ENCODE data around the gene GPT2.
A peak's percentile ranks its signal among the peaks of the same experiment; 100 is the strongest.

GPT2 gene

GRCh38 chr16:46899443-46900143, 15.4 kb downstream of the GPT2 start:
- no peak for DNase-seq

DNA sequence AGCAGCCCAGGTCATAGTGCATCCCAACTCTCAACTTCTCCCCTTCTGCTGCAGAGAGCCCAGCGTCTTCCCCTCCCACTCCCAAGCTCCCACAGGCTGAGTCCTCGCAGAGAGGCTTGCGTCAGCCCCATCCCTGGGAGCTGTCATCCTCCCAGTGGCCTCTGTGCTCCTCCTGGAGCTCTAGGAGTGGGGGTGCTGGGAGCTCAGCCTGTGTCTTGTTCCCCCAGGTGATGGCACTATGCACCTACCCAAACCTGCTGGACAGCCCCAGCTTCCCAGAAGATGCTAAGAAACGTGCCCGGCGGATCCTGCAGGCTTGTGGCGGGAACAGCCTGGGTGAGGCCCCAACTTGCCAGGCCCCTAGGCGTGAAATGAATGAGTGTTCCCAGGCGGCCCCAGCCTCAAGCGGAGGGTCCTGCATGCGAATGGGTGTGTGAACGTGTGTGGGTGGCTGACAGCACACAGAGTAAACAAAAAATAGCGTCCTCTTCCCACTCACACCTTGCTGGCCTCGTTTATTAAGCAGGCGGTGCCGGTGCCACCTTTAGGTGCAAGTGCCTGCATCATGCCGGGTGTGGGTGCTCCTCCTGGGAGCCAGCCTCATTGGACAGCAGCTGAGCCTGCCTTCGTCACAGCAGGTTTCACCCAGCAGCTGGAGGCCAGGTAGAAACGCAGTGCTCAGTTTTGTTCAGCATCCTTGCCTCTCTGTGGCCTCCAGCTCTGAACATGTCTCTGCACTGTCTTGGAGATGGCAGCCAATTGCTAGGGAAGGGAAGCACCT, 16.5 kb downstream of the GPT2 start:
- DNase-seq: no peak

GRCh38 chr16:46901709-46902108, 17.5 kb downstream of the GPT2 start:
- DNase-seq: no peak

GRCh38 chr16:46903255-46903905, 19.2 kb downstream of the GPT2 start:
- no peak for DNase-seq

DNA sequence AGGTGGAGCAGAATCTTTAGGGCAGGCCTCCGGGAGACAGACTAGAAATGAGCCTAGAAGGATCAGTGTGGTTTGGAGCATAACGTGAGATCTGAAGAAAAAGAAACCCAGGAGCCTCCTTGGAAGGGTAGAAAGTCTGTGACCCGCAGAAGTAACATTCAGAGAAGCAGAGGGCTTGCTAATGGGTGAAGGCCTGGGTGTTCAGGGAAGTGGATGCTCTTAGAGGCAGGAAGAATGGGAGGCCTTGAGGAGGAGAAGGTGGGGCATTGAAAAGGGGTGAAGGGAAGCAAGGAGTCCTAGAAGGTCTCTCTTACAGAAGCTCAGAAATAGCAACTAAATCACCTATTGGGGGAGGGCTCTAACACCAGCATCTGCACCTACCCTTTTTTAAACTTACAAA, 20.3 kb downstream of the GPT2 start:
- DNase-seq: no peak

- DNase-seq: no peak
These were observed 22.3 kb downstream of the GPT2 start for GRCh38 chr16:46906360-46907060.

DNA sequence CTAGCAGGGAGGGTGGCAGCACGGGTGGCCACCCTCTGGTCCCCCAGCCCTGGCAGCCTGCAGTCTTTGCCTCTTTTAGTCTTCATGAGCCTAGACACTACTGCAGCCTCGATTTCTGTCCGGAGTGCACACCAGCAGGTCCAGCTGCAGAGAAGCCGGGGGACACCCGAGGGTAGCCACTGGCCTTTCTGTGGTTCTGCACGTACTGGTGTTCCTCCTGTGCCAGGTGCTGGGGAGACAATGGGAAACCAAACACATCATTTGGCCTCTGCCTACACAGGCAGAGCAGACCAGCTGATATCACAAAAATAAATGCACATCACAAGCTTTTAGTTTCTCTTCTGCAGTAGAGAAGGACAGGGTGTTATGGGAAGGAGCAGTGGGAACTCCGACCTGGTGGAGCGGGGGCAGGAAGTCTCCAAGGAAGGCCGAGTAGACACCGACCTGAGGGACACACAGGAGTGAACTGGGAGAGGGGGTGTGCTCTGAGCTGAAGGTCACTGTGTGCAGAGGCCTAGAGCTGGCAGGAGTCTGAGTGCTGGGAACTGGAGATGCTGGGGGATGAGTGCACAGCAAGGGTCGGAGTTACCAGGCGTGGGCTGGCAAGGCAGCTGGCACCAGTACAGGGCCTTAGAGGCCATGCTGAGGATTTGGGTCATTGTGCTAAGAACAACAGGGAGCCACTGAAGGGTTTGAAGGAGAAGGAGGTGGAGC, 23.1 kb downstream of the GPT2 start:
- no peak for DNase-seq

GRCh38 chr16:46908540-46909372, 24.6 kb downstream of the GPT2 start:
- peak; percentile 75 for DNase-seq

DNA sequence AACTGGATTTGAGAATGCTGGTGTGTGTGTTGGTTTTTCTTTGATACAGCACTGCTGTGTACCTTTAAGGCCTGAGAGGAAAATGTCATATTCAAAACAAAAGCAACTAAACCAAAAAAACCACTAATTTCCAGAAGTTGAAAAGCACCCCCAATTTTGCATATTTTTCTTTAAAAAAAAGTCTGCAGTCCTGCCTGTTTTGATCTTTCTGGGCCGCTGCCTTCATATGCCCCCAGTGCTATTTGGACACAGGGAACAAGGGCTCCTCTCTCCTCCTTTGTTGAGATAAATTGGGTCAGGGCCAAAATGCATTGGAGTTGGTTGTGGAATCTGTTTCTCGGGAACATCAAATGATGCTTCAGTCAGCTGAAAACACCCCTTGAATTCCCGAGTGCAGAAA, 26.9 kb downstream of the GPT2 start:
- no peak for DNase-seq

DNA sequence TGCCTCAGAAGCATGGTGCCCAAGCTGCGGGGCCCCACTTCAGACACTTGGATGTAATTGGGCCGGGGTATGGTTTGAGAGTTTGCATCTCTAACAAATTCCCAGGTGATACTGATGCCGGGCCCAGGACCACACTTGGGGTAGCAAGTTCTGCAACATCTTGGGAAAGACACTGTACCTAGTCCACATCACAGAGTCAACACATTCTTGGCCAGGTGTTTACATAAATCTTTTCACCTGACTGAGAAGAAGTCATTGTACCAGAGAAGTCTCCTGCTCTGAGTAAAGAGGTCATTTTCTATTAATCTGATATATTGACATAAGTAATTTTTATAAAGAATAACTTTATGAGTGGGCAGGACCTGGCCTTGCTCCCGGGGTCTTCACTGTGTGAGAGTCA, 27.5 kb downstream of the GPT2 start:
- no peak for DNase-seq

DNA sequence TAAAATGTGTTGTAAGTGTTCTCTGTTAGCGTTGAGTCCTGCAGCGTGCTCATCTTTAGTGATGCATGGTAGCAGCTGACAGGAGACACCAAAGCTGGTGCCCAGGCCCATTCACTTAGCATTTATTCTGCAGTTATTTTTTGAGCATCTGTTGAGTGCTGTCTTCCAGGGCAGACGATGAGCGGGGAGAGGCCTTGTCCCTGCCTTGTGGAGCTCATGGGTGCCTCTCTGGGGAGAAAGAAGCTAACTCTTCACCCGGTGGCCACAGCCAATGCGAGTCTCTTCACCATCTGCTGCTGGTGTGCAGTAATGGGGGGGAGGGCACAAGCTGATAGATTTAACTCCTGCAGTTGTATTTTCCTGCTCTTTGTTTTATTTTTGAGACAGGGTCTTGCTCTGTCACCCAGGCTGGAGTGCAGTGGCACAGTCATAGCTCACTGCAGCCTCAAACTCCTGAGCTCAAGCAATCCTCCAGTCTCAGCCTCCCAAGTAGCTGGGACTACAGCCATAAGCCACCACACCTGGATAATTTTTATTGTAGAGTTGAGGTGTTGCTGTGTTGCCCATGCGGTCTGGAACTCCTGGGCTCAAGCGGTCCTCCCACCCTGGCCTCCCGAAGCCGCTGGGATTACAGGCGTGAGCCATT, 30.5 kb downstream of the GPT2 start:
- no peak for DNase-seq

DNA sequence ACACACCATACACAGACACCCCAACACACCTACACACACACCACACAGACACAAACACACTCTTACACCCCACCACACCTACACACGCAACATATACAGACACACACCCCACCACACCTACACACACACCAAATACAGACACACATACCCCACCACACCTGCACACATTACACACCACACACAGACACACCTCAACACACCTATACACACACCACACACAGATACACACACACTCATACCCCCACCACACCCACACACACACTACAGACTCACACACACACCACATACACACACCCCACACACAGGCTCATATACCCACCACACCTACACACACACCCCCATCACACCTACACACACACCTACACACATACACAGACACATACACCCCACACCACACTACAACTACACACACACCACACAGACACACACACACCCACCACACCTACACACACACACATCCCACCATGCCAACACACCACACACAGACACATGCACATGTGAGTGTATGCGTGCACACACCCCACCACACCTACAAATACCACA, 31.4 kb downstream of the GPT2 start:
- DNase-seq: no peak

GRCh38 chr16:46916980-46917379, 32.8 kb downstream of the GPT2 start:
- DNase-seq: no peak

DNA sequence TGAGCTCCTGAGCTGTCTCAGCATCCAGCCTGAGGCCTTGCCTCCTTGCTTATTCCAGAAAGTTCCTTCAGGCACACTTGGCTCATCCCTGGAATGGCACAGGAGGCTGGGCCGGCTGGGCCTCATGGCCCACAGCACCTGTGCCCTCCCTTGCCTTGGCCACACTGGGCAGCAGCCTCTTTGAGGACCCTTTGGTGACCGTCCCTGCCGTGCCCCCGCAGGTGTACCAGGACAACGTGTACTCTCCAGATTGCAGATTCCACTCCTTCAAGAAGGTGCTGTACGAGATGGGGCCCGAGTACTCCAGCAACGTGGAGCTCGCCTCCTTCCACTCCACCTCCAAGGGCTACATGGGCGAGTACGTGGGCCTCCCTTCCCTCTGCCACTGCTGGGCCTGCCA, 34.2 kb downstream of the GPT2 start:
- DNase-seq: no peak

DNA sequence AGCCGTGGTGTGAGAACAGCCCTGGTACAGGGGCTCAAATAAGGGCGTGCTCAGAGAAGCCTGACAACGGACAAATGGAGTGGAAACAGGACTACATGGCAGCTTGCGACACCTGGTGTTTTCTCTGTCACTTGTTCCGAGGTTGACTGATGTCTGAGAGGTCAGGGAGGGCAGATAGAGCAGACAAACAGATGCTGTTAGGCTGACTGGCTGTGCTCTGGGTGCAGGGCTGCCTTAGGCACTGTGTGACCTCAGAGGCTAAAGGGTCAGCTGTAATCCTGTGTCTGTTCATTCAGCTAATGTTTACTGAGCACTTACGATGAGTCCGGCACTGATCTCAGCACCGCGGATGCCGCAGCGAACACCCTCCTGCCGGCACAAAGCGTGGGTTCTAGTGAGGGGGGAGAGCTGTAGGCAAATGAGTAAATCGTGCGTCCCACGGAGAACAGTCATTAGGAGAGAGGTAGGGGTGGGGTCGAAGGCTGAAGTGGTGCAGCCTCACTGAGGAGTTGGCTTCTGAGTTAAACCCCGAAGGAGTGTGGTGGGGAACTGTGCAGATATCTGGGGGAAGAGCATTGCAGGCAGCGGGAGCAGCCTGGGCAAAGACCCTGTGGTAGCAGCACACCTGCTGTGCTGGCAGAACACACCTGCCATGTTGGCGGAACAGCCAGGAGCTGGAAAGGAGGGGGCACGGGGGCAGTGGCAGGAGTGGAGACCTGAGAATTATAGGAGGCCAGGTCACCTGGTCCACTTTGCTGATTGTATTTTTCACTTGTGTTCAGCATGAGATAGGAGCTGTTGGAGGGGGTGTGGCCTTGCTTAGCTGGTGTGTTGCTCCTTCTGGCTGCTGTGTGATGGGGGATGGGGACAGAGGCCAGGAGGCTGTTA, 35.0 kb downstream of the GPT2 start:
- no peak for DNase-seq

- no peak for DNase-seq
These were observed 36.4 kb downstream of the GPT2 start for GRCh38 chr16:46920402-46921068.

- DNase-seq: no peak
These were observed 38.1 kb downstream of the GPT2 start for GRCh38 chr16:46922239-46922638.

DNA sequence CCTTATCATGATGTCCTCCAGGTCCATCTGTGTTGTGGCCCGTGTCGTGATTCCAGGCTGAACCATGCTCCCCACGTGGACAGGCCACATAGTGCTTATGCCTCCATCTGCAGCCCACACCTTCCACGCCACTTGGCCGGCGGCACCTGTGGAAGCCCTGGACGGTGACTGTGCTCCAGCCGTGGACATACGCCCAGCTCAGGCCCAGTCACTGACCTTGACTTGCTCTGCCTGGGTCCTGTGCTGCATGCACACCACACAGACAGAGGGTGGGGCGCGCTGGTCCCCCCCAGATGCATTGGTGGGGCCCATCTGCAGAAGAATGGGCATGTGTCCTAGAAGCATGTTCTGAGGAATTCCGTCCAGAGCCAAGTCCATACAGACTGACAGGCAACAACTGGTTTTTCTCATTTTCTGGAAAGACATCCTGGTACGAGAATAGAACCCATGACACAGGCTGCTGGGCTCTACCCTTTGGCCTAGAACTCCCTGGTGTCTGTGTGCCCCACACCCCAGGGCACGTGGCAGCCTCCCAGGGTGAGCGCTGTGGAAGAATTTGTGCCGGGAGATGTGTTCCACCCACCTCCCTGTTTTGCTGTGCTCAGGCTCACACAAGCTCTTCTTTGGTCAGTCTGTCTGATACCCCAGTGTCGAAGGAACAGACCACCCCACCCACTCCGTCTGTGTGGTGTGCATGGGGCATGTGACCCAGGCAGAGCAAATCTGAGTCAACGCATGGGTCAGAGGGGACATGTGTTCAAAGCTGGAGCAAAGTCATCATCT, 39.5 kb downstream of the GPT2 start:
- DNase-seq: no peak
